Activated T-cell treated with anti-CD3 and anti-CD28 coated beads, Interleukin-2, amount 50 U/mL, for 4 hours (primary cell): ENCODE results near the gene CCDC51. TPM values are rescaled to one million over a fixed set of nuclear protein-coding genes. Genes with fewer than 3 reads are reported as not detected.
"Not testable (repeated sequence)": the region's sequence is repeated elsewhere in the genome, so short reads cannot be mapped to it uniquely, and the experiment has no call there.

Experiments used
- ATAC-seq, 2 donors: fragments of 200-7000 bp; cut with Tn5 transposase; one replicate each; pipeline ENCODE4 v1.10.0; 2021
- DNase-seq: peaks from one replicate; pipeline ENCODE4 v3.0.0-alpha.2; 2020
- H3K27me3 Mint-ChIP-seq: one replicate; pipeline ENCODE4 v1.8.0; 2021; ENCODE audit warnings: low read depth, mixed read lengths
- H3K36me3 Mint-ChIP-seq: one replicate; pipeline ENCODE4 v1.8.0; 2022; ENCODE audit warnings: mixed read lengths; ENCODE audit not compliant: insufficient read depth
- H3K4me1 Mint-ChIP-seq: one replicate; pipeline ENCODE4 v1.8.0; 2021; ENCODE audit warnings: low read depth, mixed read lengths
- H3K4me3 Mint-ChIP-seq: one replicate; pipeline ENCODE4 v1.8.0; 2021; ENCODE audit warnings: mild to moderate bottlenecking, moderate library complexity, mixed read lengths
- H3K9me3 Mint-ChIP-seq: one replicate; pipeline ENCODE4 v1.8.0; 2021; ENCODE audit warnings: mixed read lengths
- total RNA-seq, 3 donors: library from RNA; stranded (reverse); gene quantifications; one replicate each; pipeline ENCODE4 v1.2.1, GENCODE V29; 2021

Gene CCDC51
- total RNA-seq = 10 to 100 TPM; 21.7 to 29.4 (median 24.7) TPM

GRCh38 chr3:48439820-48440589 is at the start of gene CCDC51, which contains the start of gene TMA7:
CCDC51 (minus strand) TSS chr3:48440119; CDS start chr3:48435128, 4,991 bp downstream.
TMA7 (plus strand) TSS chr3:48440257; CDS start chr3:48440297, 40 bp downstream.
- peaks cover 22% of the 10 kb centered on the region for H3K36me3 Mint-ChIP-seq
- ATAC-seq (peak; percentile 97 to 99), DNase-seq (peak; percentile 97)
- H3K4me1 Mint-ChIP-seq = peaks cover 25% of the 10 kb centered on the region
- no peaks in the 10 kb centered on the region for H3K9me3 Mint-ChIP-seq
- H3K4me3 Mint-ChIP-seq = peak within 1 kb of the TSS; percentile 94
- H3K27me3 Mint-ChIP-seq = no peaks in the 10 kb centered on the region

- no peaks in the 10 kb centered on the region for H3K36me3 Mint-ChIP-seq
- H3K9me3 Mint-ChIP-seq = no peaks in the 10 kb centered on the region
- ATAC-seq = no peak
- no peaks in the 10 kb centered on the region for H3K4me1 Mint-ChIP-seq
- DNase-seq = no peak
- no peak overlapping the region for H3K4me3 Mint-ChIP-seq
- H3K27me3 Mint-ChIP-seq = no peaks in the 10 kb centered on the region
These were observed 47.0 kb upstream of the CCDC51 start for GRCh38 chr3:48486952-48487351.

- H3K36me3 Mint-ChIP-seq, H3K27me3 Mint-ChIP-seq, ATAC-seq, DNase-seq, H3K9me3 Mint-ChIP-seq, H3K4me3 Mint-ChIP-seq: not testable (repeated sequence)
- H3K4me1 Mint-ChIP-seq = peaks cover 24% of the 10 kb centered on the region
These were observed 42.9 kb upstream of the CCDC51 start for GRCh38 chr3:48482822-48483221.

- H3K4me3 Mint-ChIP-seq, H3K9me3 Mint-ChIP-seq, H3K36me3 Mint-ChIP-seq, H3K27me3 Mint-ChIP-seq, ATAC-seq, DNase-seq: not testable (repeated sequence)
- H3K4me1 Mint-ChIP-seq = peaks cover 40% of the 10 kb centered on the region
These were observed 41.0 kb upstream of the CCDC51 start for GRCh38 chr3:48480891-48481290.

- H3K4me3 Mint-ChIP-seq = peak overlapping the region; percentile 71
- peaks cover 1% of the 10 kb centered on the region for H3K36me3 Mint-ChIP-seq
- DNase-seq (peak; percentile 34), ATAC-seq (peak; percentile 73 to 76)
- H3K4me1 Mint-ChIP-seq = peaks cover 50% of the 10 kb centered on the region
- H3K27me3 Mint-ChIP-seq = no peaks in the 10 kb centered on the region
- no peaks in the 10 kb centered on the region for H3K9me3 Mint-ChIP-seq
These were observed 39.0 kb upstream of the CCDC51 start for GRCh38 chr3:48478626-48479555.

GRCh38 chr3:48477959-48478520 is 38.1 kb upstream of the CCDC51 start:
- H3K9me3 Mint-ChIP-seq = no peaks in the 10 kb centered on the region
- H3K27me3 Mint-ChIP-seq = no peaks in the 10 kb centered on the region
- H3K4me1 Mint-ChIP-seq = peaks cover 57% of the 10 kb centered on the region
- ATAC-seq (no peak), DNase-seq (no peak)
- H3K4me3 Mint-ChIP-seq = peak overlapping the region; percentile 71
- peaks cover 1% of the 10 kb centered on the region for H3K36me3 Mint-ChIP-seq

GRCh38 chr3:48476426-48477053 is 36.6 kb upstream of the CCDC51 start:
- peaks cover 1% of the 10 kb centered on the region for H3K36me3 Mint-ChIP-seq
- H3K9me3 Mint-ChIP-seq = no peaks in the 10 kb centered on the region
- ATAC-seq = no peak
- H3K4me3 Mint-ChIP-seq = no peak overlapping the region
- peaks cover 62% of the 10 kb centered on the region for H3K4me1 Mint-ChIP-seq
- no peaks in the 10 kb centered on the region for H3K27me3 Mint-ChIP-seq
- DNase-seq = no peak

GRCh38 chr3:48475188-48475587 is 35.3 kb upstream of the CCDC51 start:
- Mint-ChIP-seq H3K4me1 (peaks cover 67% of the 10 kb centered on the region), H3K36me3 (peaks cover under 1% of the 10 kb centered on the region), H3K27me3 (no peaks in the 10 kb centered on the region), H3K4me3 (no peak overlapping the region), H3K9me3 (no peaks in the 10 kb centered on the region)
- DNase-seq = no peak
- ATAC-seq = no peak

GRCh38 chr3:48474619-48475018 is 34.7 kb upstream of the CCDC51 start:
- Mint-ChIP-seq H3K4me1 (peaks cover 70% of the 10 kb centered on the region), H3K9me3 (no peaks in the 10 kb centered on the region), H3K27me3 (no peaks in the 10 kb centered on the region), H3K4me3 (no peak overlapping the region), H3K36me3 (peaks cover 3% of the 10 kb centered on the region)
- ATAC-seq (no peak), DNase-seq (no peak)

- not testable (repeated sequence) for ATAC-seq, DNase-seq, H3K9me3 Mint-ChIP-seq, H3K27me3 Mint-ChIP-seq, H3K4me3 Mint-ChIP-seq, H3K36me3 Mint-ChIP-seq
- H3K4me1 Mint-ChIP-seq = peaks cover 70% of the 10 kb centered on the region
These were observed 34.1 kb upstream of the CCDC51 start for GRCh38 chr3:48474031-48474430.

GRCh38 chr3:48473617-48473952 is 33.7 kb upstream of the CCDC51 start:
- H3K9me3 Mint-ChIP-seq = no peaks in the 10 kb centered on the region
- no peak for ATAC-seq
- no peaks in the 10 kb centered on the region for H3K27me3 Mint-ChIP-seq

GRCh38 chr3:48472923-48473616 is 33.2 kb upstream of the CCDC51 start:
- H3K4me3 Mint-ChIP-seq = peak overlapping the region; percentile 78
- no peaks in the 10 kb centered on the region for H3K9me3 Mint-ChIP-seq
- peak; percentile 89 to 90 for ATAC-seq
- peaks cover 11% of the 10 kb centered on the region for H3K36me3 Mint-ChIP-seq
- no peaks in the 10 kb centered on the region for H3K27me3 Mint-ChIP-seq
- DNase-seq = peak; percentile 89
- peaks cover 69% of the 10 kb centered on the region for H3K4me1 Mint-ChIP-seq

More at GRCh38 chr3:48473617-48473952, 33.7 kb upstream of the CCDC51 start:
- H3K4me3 Mint-ChIP-seq = peak overlapping the region; percentile 78
- H3K4me1 Mint-ChIP-seq = peaks cover 70% of the 10 kb centered on the region
- DNase-seq = no peak
- peaks cover 10% of the 10 kb centered on the region for H3K36me3 Mint-ChIP-seq

- Mint-ChIP-seq H3K4me1 (peaks cover 69% of the 10 kb centered on the region), H3K9me3 (no peaks in the 10 kb centered on the region), H3K36me3 (peaks cover 16% of the 10 kb centered on the region), H3K27me3 (no peaks in the 10 kb centered on the region), H3K4me3 (peak overlapping the region; percentile 78)
- ATAC-seq = peak; percentile 16 to 31
- no peak for DNase-seq
These were observed 32.7 kb upstream of the CCDC51 start for GRCh38 chr3:48472673-48472922.

GRCh38 chr3:48470286-48470685 is 30.4 kb upstream of the CCDC51 start:
- H3K4me3 Mint-ChIP-seq = peak overlapping the region; percentile 29
- peaks cover 69% of the 10 kb centered on the region for H3K4me1 Mint-ChIP-seq
- H3K27me3 Mint-ChIP-seq = no peaks in the 10 kb centered on the region
- ATAC-seq (no peak), DNase-seq (no peak)
- H3K36me3 Mint-ChIP-seq = peaks cover 22% of the 10 kb centered on the region
- H3K9me3 Mint-ChIP-seq = no peaks in the 10 kb centered on the region
